ENCODE measurements around the gene GIT2.

DNA sequence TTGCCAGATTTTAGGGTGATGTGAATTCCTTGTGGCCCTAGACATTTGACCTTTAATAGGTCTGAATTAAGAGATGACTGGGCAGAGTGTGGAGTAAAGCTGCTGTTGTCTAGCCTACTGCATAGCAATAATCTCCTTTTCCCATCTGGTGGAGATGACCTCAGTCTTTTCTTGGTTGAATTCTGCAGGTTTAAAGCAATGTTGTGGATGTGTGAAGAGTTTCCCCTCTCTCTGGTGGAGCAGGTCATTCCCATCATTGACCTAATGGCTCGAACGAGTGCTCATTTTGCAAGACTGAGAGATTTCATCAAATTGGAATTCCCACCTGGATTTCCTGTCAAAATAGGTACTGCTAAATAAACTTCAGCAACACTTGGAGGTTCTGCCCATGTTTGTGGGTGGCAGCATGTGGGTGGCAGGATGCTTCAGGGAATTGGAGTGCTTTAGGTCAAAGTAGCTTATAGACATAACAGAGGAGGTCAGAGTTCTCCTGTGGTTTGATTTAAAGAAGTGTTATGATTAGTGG is 33.2 kb upstream of the GIT2 start:
- TF ChIP-seq EZH2 (IDR thresholded peaks at IDR 0.05): no peak
- TF ChIP-seq POLR2AphosphoS5 (IDR thresholded peaks at IDR 0.05; ENCODE audit: borderline replicate concordance, low read depth, low read length): no peak
